Fibroblast of the conjunctiva (primary cell): ENCODE data around the gene ARHGAP26.

Experiments
- DNase-seq: peaks from one replicate; pipeline ENCODE4 v3.0.0-alpha.2; 2010; ENCODE audit warnings: low read depth

Gene ARHGAP26

DNA sequence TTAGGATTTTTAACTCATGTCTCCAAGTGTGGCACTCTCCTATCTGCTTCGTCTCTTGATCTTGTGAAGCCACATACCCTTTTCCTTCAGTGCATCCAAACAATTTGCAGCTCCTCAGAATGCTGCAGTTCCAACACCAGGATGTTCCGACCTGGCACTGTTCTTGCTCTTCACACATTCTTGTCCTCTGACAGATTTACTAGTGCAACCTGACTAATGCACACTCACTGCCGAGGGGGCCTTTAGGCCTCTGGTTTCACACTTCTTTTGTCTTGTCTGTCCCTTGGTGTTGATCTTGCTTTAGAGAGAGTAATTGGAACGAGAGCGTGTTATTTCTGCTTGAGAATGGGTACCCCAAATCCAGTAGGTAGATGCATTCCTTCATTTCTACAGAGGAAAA, 15.0 kb downstream of the ARHGAP26 start:
- no peak for DNase-seq

DNA sequence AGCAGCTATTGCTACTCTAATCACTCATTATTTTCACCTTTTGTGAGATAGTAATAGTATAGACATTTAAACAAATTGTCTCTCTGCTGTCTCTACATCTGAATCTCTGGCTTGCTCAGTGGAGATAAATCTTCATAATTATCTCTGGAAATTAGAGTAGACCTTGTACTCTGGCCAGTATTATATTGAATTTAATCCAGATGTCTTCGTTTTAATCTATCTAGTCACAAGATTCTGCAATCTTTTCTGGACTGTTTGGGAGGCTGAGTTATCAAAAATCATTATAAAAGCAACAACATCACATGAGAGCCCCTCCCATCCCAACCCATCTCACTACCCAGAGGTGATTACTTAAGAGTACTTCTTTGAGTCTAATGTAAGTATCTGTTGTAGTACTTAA, 19.0 kb downstream of the ARHGAP26 start:
- DNase-seq = no peak

DNA sequence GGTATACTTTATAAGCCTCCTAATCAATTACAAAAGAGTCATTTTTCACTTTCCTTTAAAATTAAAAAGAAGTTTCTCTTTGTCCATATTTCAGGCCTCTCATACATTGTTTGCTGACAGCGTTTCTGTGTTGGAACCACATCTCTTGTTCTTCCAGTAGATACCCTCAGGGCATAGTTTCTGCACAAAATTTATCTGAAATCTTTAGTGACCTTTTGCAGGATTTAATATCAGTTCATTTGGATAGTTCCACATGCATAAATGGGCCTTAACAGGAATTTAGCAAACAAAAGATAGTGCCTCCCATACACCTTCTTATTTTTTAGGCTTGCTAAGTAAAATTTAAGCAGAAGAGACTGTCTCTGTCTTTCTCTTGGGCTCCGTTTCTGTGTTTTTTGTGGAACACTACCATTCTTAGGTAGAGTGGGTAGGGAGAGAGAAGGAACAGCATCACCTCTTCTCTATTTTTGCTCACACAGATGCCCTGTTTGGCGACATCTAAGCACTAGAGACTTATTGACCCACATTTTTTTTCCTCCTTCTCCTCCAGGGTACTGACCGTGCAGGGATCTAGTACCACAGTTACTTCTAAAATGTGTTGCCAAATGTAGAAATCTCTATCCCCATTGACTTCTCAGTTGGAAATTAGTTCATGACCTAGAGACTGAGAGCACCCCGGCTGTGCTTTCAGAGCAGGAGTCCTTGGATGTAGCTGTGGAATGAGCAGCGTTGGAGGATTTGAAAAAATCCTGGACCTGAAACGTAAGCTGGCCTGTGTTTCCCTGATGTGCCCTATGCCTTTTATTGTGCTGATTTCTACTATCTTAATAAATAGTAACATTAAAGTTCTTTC, 22.1 kb downstream of the ARHGAP26 start:
- DNase-seq = no peak

DNA sequence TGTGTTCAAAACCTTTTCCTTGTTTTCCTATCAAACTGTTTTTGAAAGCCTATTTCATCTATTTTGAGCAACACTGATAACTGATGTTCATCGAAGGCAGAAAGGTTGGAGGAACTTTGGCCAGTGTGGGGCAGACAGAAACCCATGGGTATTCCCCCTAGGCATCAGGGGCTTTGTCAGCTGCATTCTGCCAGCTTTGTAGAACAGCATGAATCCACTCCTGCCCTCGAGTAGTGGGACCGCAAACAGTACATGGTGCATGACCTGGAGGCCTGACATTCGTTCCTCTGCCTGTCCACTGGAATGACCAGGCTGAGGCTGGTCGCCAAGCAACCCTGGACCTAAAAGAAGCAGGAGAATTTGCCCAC, 22.7 kb downstream of the ARHGAP26 start:
- DNase-seq = no peak

DNA sequence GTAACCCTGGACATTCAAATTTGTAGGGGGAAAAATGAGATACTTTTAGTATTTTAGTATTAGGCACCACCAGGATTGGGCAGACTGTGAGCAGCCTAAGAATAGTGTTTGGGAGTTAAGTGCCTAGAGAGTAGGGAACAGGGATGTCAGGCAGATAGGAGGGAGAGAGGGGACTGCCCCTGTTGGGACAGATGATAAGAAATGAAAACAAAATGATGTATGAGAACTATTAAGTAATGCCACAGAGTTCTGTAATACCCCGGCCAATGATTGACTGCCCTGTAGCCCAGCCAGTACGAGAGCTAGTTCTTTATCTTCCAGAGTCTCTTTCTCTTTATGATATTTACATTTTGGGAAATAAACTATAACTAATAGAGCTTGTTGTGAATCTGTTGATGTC, 24.4 kb downstream of the ARHGAP26 start:
- DNase-seq = no peak

DNA sequence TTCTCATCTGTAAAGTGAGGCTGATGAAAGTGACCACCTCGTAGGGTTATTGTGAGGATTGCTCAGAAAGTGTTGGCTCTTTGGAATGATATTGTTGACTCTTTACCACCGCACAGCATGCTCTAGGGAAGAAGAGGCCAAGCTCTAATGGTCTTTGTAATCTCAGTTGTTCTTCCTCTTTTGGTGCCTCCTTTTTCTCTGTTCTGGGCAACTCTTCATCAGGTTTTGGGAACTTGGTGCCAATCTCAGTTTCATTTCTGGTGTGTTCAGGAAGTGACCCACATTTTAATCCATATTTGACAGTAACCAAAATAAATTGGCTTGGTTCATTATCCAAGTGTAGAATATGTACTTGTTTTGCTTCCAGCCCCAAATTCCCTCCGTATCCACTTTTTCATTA, 25.1 kb downstream of the ARHGAP26 start:
- no peak for DNase-seq

DNA sequence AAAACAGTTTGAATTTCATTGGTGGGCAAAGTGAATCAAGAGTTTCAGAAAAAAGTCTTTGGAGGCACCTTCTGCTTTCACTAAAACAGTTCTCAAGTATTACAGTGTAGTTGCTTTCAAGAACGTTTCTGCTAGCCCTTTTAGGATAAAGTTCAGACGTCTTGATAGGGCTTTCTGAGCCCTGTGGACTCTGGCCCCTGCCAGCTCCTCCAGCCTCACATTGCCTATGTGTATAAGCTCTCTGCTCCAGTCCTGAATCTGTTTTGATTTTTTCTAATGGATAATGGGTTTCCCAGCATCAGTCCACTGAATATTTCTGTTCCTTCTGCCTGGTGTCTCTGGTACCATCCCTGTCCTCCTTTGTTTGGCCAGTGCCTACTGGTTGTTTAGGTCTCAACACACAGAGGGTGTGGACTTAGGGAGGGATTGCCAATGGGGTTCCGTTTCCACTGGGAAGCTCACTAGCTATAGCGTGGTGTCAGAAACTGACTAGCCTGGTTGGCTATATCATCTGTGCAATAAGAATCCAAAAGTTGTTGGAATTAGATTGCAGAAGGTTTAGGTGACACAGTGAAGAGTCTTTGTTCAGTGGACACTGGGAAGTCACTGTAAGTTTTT, 26.4 kb downstream of the ARHGAP26 start:
- DNase-seq = no peak

DNA sequence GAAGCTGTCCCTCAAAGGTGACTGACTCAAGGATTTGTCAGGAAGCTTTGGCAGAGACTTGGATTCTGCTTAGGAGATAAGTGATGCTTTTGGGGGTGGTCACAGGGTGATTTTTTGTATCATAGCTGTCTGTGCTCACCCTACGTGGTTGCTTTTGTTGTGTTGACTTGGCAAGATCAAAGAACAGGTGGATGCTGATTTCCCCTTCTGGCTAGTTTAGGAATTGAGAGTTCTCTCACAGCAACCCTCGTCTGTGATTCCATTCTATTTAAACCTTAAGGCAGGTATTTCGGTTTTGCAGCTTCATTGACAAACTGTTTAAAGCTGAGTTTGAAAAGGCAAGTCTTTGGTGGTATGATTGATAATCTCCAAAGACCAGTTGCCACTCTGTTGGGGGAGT, 27.2 kb downstream of the ARHGAP26 start:
- DNase-seq = no peak

DNA sequence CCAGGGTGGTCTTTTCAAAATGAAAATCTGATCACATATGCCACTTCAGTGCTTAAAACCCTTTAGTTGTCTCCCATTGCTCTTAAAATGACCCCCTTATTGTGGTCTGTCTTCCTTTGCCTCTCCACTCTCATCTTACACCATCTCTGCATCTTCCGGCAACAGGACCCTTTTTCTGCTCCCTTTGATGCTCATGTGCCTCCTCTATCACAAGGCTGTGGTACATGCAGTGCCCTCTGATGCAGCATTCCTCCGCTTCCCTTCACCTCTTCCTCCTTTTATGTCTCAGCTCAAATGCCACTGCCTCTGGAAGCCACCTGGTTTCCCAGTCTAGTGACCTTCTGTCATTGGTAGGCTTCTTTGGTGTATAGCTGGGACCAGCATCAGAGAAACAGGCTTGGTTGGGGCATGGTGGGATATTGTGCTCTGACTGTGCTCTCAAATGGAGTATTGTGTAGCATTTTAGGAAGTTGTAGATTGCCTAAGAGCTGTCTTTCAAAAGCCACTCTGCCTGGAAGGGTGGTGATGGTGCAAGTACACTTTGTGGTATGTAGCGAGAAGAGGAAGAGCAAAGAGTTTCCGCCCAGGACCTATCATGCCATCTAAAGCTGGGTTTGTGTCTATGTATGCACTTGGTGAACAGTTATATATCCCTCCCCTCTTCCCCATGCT, 28.1 kb downstream of the ARHGAP26 start:
- DNase-seq = no peak

DNA sequence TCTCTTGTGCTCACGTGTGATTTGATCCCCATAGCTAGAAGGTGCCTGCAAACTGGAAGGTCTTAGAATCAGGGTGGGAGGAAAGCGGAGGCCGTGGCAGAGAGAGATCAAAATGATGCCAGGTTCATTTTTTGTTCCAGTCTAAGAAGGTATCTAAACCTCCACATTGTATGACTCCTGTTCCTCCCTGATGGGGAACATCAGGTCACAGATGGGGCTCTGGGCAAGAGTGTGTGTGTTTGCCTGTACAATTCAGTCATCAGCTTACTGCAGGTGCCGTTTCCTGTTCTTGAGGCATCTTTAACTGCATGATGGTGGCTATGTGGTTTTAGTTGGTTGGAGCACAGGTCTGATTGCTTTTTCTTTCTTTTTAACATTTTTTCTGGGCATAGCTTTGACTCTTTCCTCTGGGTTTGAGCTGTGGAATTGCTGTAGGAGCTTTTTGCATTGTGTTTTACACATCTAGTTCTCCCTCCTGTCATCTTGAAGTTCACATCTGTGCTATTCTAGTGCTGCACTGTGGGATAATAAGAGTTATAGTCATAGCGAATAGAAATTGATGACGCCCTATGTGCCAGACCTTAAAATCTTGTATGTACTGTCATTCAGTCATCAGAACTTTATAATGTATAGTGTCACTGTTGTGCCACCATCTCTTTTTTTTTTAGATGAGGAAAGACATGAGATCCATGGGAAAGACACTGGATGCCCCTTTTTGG, 30.8 kb downstream of the ARHGAP26 start:
- DNase-seq = no peak

DNA sequence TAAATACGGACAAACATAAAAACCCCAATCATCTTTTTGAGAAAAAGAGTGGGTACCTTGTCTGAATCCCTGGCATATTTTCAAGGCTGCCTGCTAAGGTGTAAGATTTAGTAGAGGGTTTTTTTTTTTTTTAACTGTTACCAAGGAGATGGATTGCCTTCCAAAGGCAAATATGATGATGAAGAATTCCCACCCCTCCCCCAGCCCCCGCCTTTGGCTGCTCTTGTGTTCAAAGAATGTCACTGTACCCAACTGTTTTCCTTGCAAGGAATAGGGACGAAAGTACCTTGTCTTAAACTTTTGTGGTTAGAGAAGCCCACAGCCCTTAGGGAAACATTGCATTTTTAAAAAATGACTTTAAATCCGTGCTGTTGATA, 31.3 kb downstream of the ARHGAP26 start:
- no peak for DNase-seq

DNA sequence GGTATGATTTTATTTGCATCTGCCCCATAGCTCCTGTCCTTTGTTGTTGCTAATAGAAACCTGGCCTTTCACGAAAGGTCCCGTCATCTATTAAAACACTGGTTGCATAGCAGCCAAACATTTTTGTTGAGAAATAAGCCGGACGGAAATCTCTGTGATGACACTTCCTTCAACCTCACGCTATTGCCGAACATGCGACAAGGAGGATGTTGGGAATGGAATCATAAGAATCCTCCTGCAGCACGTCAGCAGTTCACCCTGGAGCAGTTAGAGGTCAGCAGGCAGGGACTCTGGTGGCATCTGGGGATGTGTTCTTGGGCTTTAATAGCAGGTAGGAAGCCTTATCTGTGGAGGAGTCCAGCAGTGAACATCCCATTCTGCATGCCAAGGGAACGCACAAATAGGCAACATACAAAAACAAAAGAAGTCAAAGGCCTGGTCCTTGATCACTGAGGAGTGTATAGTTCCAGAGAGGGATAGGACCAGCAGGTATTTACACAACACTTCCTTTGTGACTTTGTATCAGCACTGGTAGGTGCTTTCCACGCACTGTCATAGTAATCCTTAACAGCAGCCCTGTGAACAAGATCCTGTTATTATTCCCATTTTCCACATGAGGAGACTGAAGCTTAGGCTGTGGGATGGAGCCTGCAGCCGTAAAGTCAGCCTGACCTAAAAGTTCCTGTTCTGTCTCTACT, 33.4 kb downstream of the ARHGAP26 start:
- DNase-seq = no peak

DNA sequence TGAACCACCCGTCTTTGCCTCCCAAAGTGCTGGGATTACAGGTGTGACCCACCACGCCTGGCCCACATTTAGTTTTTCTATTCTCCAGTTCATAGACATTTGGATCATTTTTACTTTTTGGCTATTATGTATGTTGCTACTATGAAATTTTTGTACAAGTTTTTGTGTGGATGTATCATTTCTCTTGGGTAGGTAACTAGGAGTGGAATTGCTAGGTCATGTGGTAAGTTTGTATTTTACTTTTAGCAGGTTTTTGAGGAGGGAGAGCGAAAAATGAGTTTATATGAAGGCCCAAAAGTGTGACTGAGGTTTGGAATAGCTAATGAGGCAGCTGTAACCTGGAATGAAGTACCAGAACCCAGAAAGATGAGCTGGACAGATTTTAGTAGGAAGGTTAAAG, 35.2 kb downstream of the ARHGAP26 start:
- DNase-seq = no peak

DNA sequence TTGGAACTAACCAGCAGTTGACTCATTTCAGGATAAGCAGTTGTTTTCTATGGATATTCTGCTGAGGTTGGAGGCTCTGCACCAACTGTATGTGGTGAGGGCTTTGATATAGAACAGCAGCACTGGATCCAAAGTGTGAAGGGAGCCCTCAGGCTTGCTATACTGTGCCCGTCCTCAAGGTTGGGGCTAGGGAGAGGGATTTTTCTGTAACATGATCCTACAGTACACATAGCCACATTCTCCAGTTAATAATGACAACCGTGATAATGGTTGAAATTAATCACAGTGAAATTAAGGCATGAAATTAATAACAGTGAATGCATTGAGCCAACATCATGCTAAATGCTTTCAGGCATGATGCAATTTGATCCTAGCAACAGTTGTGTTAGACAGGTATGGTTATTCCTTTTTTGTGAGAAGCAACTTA, 36.7 kb downstream of the ARHGAP26 start:
- DNase-seq = no peak

DNA sequence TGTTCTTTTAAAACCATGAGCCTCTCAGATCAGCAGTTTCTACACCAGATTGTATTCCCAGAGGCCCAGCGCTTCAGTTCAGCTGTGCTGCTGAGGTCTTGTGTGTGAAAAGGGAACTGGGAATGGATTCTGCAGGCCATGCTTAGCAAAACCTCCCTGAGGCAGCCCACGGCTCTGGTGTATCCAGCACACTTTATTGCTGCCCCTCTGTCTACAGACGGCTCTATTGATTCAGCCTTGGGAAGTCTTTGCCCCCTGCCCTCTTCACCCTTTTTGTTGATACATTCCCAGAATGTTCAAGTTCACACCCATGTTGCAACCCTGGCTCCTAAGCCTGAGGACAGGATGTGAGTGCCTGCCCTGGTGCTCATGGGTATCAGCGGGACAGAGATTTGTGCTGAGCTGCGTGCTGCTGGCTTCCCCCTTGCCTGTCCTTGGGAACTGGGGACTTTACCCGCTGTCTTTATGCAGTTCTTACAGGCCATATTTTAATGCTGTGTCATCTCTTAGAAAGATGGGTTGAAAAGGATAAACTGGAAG, 37.3 kb downstream of the ARHGAP26 start:
- no peak for DNase-seq

DNA sequence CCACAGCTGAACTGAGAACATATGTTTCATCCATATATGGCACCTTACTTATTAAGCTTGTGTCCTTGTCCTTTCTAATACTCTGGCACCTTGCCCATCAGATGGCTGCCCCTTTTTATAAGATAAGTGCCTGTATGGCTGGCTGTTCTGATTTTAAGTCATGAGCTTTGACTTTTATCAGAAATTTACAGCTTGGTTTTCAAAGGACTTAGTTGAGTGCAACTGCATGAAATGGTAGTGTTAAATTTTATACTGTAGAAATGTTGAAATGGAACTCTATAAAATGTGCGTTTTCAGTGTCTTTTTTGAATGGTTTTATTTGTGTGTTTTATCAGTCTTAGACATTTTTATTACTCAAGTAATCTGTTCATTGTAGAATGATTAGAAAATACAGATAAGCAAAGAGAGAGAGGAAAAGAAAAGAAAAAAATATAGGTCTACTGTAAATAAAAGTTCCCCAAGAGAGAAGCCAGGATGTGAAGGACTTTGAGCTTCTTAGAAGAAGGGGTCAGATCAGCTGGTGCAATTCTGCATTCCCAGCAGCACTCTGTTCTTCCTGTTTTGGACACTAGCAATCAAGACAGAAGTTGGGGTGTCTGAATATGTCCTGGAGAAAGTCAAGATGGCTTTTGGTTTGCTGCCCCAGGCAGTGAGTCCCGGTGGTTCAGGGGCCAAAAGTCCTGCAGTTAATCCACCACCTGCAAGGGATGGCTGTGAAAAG, 38.9 kb downstream of the ARHGAP26 start:
- no peak for DNase-seq

DNA sequence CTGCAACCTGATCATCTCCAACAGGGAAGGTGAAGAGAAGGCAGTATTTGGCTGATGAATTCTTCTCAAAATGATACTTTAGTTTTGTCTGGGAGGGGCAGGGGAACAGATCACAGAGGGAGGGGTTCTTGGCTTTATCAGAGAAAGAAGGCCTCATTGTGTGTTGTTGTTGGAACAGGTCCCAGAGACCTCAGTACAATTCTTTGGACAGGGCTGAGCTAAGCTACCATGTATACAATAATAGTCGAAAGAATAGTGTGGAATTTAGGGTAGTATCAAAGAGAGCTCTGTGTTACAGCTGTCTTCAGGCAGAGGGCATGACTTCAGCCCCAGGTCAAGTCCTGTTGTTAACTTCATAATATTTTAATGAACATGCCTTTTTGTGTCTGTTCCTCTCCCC, 39.9 kb downstream of the ARHGAP26 start:
- DNase-seq = no peak

DNA sequence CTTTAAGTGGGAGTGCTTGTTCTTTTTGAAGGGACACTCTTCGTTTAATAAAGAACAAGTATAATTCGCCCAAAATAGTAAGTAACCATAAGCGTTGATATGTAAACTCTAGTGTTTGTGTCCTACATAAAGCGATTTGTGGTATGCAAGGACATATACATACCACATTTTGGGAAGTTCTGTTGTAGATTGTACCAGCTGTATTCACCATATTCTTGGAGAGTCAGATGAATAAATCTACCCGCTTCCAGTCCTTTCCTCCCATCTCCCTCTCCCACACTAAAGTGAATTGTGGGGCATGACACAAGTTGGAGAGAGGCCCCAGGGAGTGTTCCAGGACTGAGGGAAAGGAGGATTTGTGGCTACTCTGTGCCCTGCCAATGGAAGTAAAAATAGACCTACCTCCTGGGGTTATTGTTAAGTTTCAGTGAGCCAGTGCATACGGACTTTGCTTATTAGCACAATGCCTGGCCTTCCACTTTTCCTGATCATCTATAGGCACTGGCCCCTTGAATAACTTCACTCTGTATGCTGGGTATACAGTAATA, 40.6 kb downstream of the ARHGAP26 start:
- no peak for DNase-seq

DNA sequence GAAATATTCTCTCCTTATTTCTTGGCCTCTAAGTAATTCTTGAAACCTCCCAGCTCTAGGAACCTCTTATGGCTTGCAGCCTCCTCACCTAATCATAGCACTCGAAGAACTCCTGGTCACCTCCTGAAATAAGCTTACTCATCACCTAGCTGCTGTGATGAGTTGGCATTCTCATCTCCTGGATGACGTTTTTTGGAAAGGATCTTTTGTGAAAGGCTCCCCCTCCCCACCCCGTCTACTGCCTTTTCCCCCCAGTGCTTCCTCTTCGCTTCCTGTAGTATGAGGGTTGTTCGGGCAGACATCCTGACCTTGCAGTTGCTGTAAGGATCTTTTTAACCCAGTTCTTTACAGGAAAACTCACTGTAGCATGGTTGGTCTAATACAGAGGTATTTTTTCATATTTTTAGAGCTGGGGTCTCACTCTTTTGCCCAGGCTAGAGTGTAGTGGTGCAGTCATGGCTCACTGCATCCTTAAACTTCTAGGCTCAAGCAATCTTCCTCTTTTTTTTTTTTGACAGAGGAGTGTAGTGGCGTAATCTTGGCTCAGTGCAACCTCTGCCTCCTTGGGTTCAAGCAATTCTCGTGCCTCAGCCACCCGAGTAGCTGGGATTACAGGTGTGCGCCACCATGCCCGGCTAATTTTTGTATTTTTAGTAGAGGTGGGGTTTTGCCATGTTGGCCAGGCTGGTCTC, 41.8 kb downstream of the ARHGAP26 start:
- no peak for DNase-seq

DNA sequence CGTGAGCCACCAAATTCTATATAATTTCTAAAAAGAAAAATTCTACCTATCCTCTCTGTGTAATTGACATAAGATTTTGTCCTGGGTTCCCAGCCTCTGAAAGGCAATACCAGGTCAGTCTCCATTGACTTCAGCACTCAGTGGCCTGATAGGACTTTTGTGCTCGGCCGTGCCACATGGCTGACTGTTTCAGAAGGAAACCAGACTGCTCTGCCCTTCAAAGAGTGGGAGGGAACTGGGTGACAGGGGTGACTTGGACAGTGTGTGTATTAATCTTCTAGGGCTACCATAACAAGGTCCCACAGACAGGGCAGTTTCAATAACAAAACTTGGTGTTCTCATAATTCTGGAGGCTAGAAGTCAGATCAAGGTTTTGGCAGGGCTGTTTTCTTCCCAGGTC, 43.0 kb downstream of the ARHGAP26 start:
- no peak for DNase-seq
